ENCODE data around the gene GP1BA. TPM values are rescaled to one million over a fixed set of nuclear protein-coding genes. Genes with fewer than 3 reads are reported as not detected.
A peak's percentile ranks its signal among the peaks of the same experiment; 100 is the strongest.

GP1BA gene
- total and polyA plus RNA-seq, 10 of the 15 experiments (the other 5 are each of a cell fraction or from before 2014, with no cell fraction given): 0.04 to 0.67 (median 0.28) TPM; not detected in 1

- TF ChIP-seq PAX5 (IDR thresholded peaks at IDR 0.05; ENCODE audit: borderline replicate concordance, low read depth, low read length): 0 out of 2 replicates have a peak, but pooled peaks have one; percentile 34
- no peak for TF ChIP-seq CTCF (IDR thresholded peaks at IDR 0.05 in 2 of 3, conservative IDR thresholded peaks at IDR 0.05 in 1 of 3; ENCODE audit: control insufficient read depth in 2 of 3, extremely low read depth in 1 of 3, insufficient read depth in 1 of 3, low read depth in 3 of 3, low read length in 3 of 3)
- TF ChIP-seq EGR1 (IDR thresholded peaks at IDR 0.05; ENCODE audit: borderline replicate concordance in 1 of 2, low read depth in 2 of 2, low read length in 2 of 2): peak in 1 of 2 experiments; percentile 58; a peak in 1 of 3 replicates
- peak; percentile 67; the same call in 1 of the 2 replicates for TF ChIP-seq DPF2 (IDR thresholded peaks at IDR 0.05)
- TF ChIP-seq BRCA1 (IDR thresholded peaks at IDR 0.05; ENCODE audit: low read depth, low read length): peak; percentile 100
- peak; percentile 44; the same call in 1 of the 2 replicates for TF ChIP-seq ATF7 (IDR thresholded peaks at IDR 0.05; ENCODE audit: low read depth)
- TF ChIP-seq ZBTB40 (IDR thresholded peaks at IDR 0.05; ENCODE audit: borderline replicate concordance): peak; percentile 90; the same call in 1 of the 2 replicates
- peak; percentile 99 for TF ChIP-seq IKZF1 (conservative IDR thresholded peaks at IDR 0.05)
Measured at GRCh38 chr17:4939796-4940554, 7.9 kb downstream of the GP1BA start, which contains the start of the genes RNF167 and SLC25A11 (continued).
